HepG2 (cell line): ENCODE data around the gene DNAJB11. TPM values are rescaled to one million over a fixed set of nuclear protein-coding genes. Genes with fewer than 3 reads are reported as not detected.

Experiments used
- ADNP ChIP-seq: sonication (generic); formaldehyde crosslinking; IDR thresholded peaks from 2 replicates; pipeline ENCODE4 v1.4.0; 2020; ENCODE audit warnings: missing genetic modification reagents
- BRD4 ChIP-seq: sonication (generic); formaldehyde crosslinking; IDR thresholded peaks from 2 replicates; pipeline ENCODE4 v1.4.0; 2020; ENCODE audit warnings: missing genetic modification reagents
- EHMT2 ChIP-seq: fragments of 200-600 bp; sonication (generic); IDR thresholded peaks from 2 replicates; pipeline ENCODE4 v1.7.0; 2017; ENCODE audit warnings: antibody characterized with exemption, low read depth, low read length, borderline replicate concordance
- EP300 ChIP-seq, 3 experiments: sonication (generic) in 1 of 3; formaldehyde crosslinking in 1 of 3; IDR thresholded peaks; 2 replicates each; pipeline versions ENCODE4 v1.5.1 to v1.6.1; 2011 to 2020; ENCODE audit warnings: low read depth in 2 of 3, low read length in 2 of 3, borderline replicate concordance in 1 of 3, improper control_type of control experiment in 1 of 3, mild to moderate bottlenecking in 1 of 3, missing genetic modification reagents in 1 of 3, moderate library complexity in 1 of 3
- IKZF4 ChIP-seq: sonication (generic); formaldehyde crosslinking; IDR thresholded peaks from 2 replicates; pipeline ENCODE4 v1.5.1; 2020; ENCODE audit warnings: borderline replicate concordance, mild to moderate bottlenecking, low read depth, missing genetic modification reagents; ENCODE audit errors: not compliant biosample characterization
- MLX ChIP-seq: IDR thresholded peaks from 2 replicates; pipeline ENCODE4 v1.6.1; 2016
- MXD1 ChIP-seq: sonication (generic); formaldehyde crosslinking; IDR thresholded peaks from 2 replicates; pipeline ENCODE4 v1.4.0; 2020; ENCODE audit warnings: mild to moderate bottlenecking, missing genetic modification reagents
- MXD3 ChIP-seq: IDR thresholded peaks from 2 replicates; pipeline ENCODE4 v1.6.1; 2016; ENCODE audit warnings: mild to moderate bottlenecking, missing biosample characterization, missing genetic modification reagents
- MYC ChIP-seq: sonication (generic); formaldehyde crosslinking; IDR thresholded peaks from 2 replicates; pipeline ENCODE4 v1.9.0; 2021; ENCODE audit warnings: missing genetic modification reagents, borderline replicate concordance
- NCOA1 ChIP-seq: sonication (generic); formaldehyde crosslinking; IDR thresholded peaks from 2 replicates; pipeline ENCODE4 v1.9.0; 2021; ENCODE audit warnings: missing genetic modification reagents
- NFE2L2 ChIP-seq: fragments of 150-350 bp; IDR thresholded peaks from 2 replicates; pipeline ENCODE4 v1.6.1; 2014; ENCODE audit warnings: low read length
- NR2F2 ChIP-seq: IDR thresholded peaks from 2 replicates; pipeline ENCODE4 v1.6.1; 2012; ENCODE audit warnings: low read depth, inconsistent platforms, borderline replicate concordance
- POGZ ChIP-seq: sonication (generic); formaldehyde crosslinking; IDR thresholded peaks from 2 replicates; pipeline ENCODE4 v1.4.0; 2020; ENCODE audit warnings: mild to moderate bottlenecking, missing genetic modification reagents
- SCMH1 ChIP-seq: sonication (generic); formaldehyde crosslinking; IDR thresholded peaks from 2 replicates; pipeline ENCODE4 v1.9.0; 2021; ENCODE audit warnings: missing genetic modification reagents, mild to moderate bottlenecking, borderline replicate concordance
- SETDB1 ChIP-seq: sonication (generic); formaldehyde crosslinking; IDR thresholded peaks from 2 replicates; pipeline ENCODE4 v1.5.1; 2020; ENCODE audit warnings: missing genetic modification reagents, mild to moderate bottlenecking, borderline replicate concordance
- SMAD9 ChIP-seq: sonication (generic); formaldehyde crosslinking; IDR thresholded peaks from 2 replicates; pipeline ENCODE4 v1.5.1; 2020; ENCODE audit warnings: mild to moderate bottlenecking, missing genetic modification reagents
- SMARCC2 ChIP-seq: fragments of 450-650 bp; IDR thresholded peaks from 2 replicates; pipeline ENCODE4 v1.6.1; 2017; ENCODE audit warnings: antibody characterized with exemption, mild to moderate bottlenecking
- SPEN ChIP-seq: sonication (generic); formaldehyde crosslinking; IDR thresholded peaks from 2 replicates; pipeline ENCODE4 v1.5.1; 2020; ENCODE audit warnings: low read depth, mild to moderate bottlenecking, missing genetic modification reagents
- ZBTB37 ChIP-seq: sonication (generic); formaldehyde crosslinking; IDR thresholded peaks from 2 replicates; pipeline ENCODE4 v1.4.0; 2020; ENCODE audit warnings: mild to moderate bottlenecking, missing genetic modification reagents
- ZNF446 ChIP-seq: sonication (generic); formaldehyde crosslinking; IDR thresholded peaks from 2 replicates; pipeline ENCODE4 v1.5.0; 2020; ENCODE audit warnings: mild to moderate bottlenecking, missing genetic modification reagents
- ZNF775 ChIP-seq: sonication (generic); formaldehyde crosslinking; IDR thresholded peaks from 2 replicates; pipeline ENCODE4 v1.4.0; 2020; ENCODE audit warnings: missing genetic modification reagents, mild to moderate bottlenecking, moderate library complexity, borderline replicate concordance
- polyA plus RNA-seq, 8 experiments: library from polyadenylated mRNA; depleted of rRNA in 3 of 8; stranded (reverse) in 7 of 8; unstranded in 1 of 8; fragments of >200 nt; fragmentation: Illumina TruSeq in 4 of 8; extraction: Trizol in 4 of 8; gene quantifications; 2 replicates each; pipeline versions ENCODE4 v1.2.1 to v1.2.3, GENCODE V29; 2011 to 2016; ENCODE audit warnings: low read depth in 4 of 8, missing spikeins in 1 of 8, mixed read lengths in 1 of 8; ENCODE audit not compliant: insufficient read depth in 1 of 8
- total RNA-seq, 5 experiments: library from RNA; depleted of rRNA; stranded (reverse); fragments of >200 nt; fragmentation: Illumina TruSeq; extraction: Trizol; gene quantifications; 2 replicates each; pipeline ENCODE4 v1.2.3, GENCODE V29; 2016; ENCODE audit warnings: low read depth in 1 of 5
- TF ChIP-seq, protein P1 (sequence below): sonication (generic); formaldehyde crosslinking; IDR thresholded peaks from 2 replicates; pipeline ENCODE4 v1.4.0; 2020; ENCODE audit warnings: missing genetic modification reagents, borderline replicate concordance
- TF ChIP-seq, protein P2 (sequence below): sonication (generic); formaldehyde crosslinking; IDR thresholded peaks from 2 replicates; pipeline ENCODE4 v1.4.0; 2020; ENCODE audit warnings: mild to moderate bottlenecking, low read depth, missing genetic modification reagents

DNAJB11 gene
- total and polyA plus RNA-seq, 2 of the 13 experiments (the other 11 are each of a cell fraction or from before 2014, with no cell fraction given) = 41.0 to 132 TPM

DNA sequence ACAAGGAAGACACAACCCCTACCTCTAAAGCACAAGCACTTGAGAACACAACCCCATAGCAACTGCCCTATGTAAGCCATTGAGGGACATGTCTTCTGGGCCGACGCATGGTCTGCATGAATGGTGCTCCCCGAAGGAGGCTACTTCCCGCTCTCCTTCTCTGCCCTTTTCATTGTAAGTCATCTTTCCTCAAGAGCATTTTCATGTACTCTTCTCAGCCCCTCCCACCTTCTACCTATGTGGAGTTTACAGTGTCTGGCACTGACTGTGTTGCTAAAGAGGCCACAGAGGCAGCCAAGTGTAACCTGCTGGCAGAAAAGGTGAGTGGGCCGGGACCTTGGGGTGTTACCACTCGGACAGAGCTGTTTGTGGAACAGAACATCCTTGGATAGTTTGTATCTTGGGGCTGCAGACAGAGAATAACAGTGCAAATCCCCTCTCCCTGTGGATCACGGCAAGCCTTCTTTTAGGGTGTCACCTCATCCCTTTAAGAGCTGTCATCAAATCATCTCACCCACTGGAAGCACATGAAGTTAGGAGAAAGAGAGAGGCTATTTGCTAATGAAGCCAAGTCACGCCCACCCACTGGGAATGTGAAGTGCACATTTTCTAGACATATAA lies 47.9 kb downstream of the DNAJB11 start (continued):
- TF ChIP-seq EP300 (IDR thresholded peaks at IDR 0.05; ENCODE audit: low read depth in 2 of 2, low read length in 2 of 2) (no peak), EP300 (CRISPR knock-in tag; IDR thresholded peaks at IDR 0.05; ENCODE audit: borderline replicate concordance) (no peak), SMAD9 (CRISPR knock-in tag) (no peak), MXD3 (CRISPR knock-in tag) (no peak), BRD4 (CRISPR knock-in tag) (no peak), ZNF446 (CRISPR knock-in tag) (peak; percentile 83; the same call in 1 of the 2 replicates), NFE2L2 (no peak), NCOA1 (CRISPR knock-in tag) (no peak), ADNP (CRISPR knock-in tag) (no peak), EHMT2 (no peak), SCMH1 (CRISPR knock-in tag) (no peak), SETDB1 (CRISPR knock-in tag) (no peak), NR2F2 (no peak), SPEN (CRISPR knock-in tag) (no peak), SMARCC2 (no peak), ZNF775 (CRISPR knock-in tag) (peak; percentile 50; the same call in 1 of the 2 replicates), MXD1 (no peak), IKZF4 (no peak), MLX (CRISPR knock-in tag) (no peak), POGZ (CRISPR knock-in tag) (no peak), MYC (CRISPR knock-in tag) (no peak), ZBTB37 (CRISPR knock-in tag) (no peak)
- TF ChIP-seq, protein P1, sequence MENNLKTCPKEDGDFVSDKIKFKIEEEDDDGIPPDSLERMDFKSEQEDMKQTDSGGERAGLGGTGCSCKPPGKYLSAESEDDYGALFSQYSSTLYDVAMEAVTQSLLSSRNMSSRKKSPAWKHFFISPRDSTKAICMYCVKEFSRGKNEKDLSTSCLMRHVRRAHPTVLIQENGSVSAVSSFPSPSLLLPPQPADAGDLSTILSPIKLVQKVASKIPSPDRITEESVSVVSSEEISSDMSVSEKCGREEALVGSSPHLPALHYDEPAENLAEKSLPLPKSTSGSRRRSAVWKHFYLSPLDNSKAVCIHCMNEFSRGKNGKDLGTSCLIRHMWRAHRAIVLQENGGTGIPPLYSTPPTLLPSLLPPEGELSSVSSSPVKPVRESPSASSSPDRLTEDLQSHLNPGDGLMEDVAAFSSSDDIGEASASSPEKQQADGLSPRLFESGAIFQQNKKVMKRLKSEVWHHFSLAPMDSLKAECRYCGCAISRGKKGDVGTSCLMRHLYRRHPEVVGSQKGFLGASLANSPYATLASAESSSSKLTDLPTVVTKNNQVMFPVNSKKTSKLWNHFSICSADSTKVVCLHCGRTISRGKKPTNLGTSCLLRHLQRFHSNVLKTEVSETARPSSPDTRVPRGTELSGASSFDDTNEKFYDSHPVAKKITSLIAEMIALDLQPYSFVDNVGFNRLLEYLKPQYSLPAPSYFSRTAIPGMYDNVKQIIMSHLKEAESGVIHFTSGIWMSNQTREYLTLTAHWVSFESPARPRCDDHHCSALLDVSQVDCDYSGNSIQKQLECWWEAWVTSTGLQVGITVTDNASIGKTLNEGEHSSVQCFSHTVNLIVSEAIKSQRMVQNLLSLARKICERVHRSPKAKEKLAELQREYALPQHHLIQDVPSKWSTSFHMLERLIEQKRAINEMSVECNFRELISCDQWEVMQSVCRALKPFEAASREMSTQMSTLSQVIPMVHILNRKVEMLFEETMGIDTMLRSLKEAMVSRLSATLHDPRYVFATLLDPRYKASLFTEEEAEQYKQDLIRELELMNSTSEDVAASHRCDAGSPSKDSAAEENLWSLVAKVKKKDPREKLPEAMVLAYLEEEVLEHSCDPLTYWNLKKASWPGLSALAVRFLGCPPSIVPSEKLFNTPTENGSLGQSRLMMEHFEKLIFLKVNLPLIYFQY (CRISPR knock-in tag) = no peak
- TF ChIP-seq, protein P2, sequence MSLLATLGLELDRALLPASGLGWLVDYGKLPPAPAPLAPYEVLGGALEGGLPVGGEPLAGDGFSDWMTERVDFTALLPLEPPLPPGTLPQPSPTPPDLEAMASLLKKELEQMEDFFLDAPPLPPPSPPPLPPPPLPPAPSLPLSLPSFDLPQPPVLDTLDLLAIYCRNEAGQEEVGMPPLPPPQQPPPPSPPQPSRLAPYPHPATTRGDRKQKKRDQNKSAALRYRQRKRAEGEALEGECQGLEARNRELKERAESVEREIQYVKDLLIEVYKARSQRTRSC (CRISPR knock-in tag) = no peak
